ENCODE results near the gene COL10A1.

COL10A1 gene

GRCh38 chr6:116136373-116136772 is 10.4 kb upstream of the COL10A1 start:
- TF ChIP-seq CTCF (IDR thresholded peaks at IDR 0.05; ENCODE audit: insufficient read depth, low read length, missing control alignments): no peak
- ChIA-PET CTCF (interaction anchor here (3.9 kb wide), 1 partner anchor 23 kb away, joined by 17 read pairs; no protein-coding TSS in a partner anchor), POLR2A (no interaction called here)
- no peak overlapping the region for H3K4me3 ChIP-seq (ENCODE audit: low read depth, low read length)
- DNase-seq (ENCODE audit: low read depth, low spot score): no peak

GRCh38 chr6:116133453-116133852 is 7.5 kb upstream of the COL10A1 start:
- no peak for TF ChIP-seq CTCF (IDR thresholded peaks at IDR 0.05; ENCODE audit: insufficient read depth, low read length, missing control alignments)
- ChIA-PET POLR2A (no interaction called here), CTCF (no interaction called here)
- no peak for DNase-seq (ENCODE audit: low read depth, low spot score)
- no peak overlapping the region for H3K4me3 ChIP-seq (ENCODE audit: low read depth, low read length)

- no peak for TF ChIP-seq CTCF (IDR thresholded peaks at IDR 0.05; ENCODE audit: insufficient read depth, low read length, missing control alignments)
- ChIA-PET CTCF (interaction anchor here (11.6 kb wide), 1 partner anchor 14 kb away, joined by 108 read pairs; no protein-coding TSS in a partner anchor), POLR2A (no interaction called here)
- DNase-seq (ENCODE audit: low read depth, low spot score): no peak
- no peak overlapping the region for H3K4me3 ChIP-seq (ENCODE audit: low read depth, low read length)
Measured at GRCh38 chr6:116127771-116128493, 2.0 kb upstream of the COL10A1 start.

DNA sequence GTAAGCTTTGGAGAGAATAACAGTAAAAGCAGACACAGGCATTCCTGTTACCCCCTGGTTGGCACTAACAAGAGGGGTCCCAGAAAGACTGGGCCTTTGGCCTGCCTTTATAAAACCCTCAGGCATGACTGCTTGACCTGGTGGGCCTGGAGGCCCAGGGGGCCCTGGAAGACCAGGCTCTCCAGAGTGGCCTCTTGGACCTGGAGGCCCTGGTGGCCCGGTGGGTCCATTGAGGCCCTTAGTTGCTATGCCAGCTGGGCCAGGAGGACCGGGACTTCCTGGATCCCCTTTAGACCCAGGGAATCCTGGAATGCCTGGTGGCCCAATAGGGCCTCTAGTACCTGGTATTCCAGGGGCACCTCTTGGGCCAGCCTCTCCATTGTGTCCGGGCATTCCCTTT is 5.5 kb downstream of the COL10A1 start:
- ChIA-PET CTCF (interaction anchor here (1.4 to 11.6 kb wide), 4 partner anchors 7 to 20 kb away, joined by 3 to 108 read pairs (median 7); partner anchors contain the start of gene NT5DC1), POLR2A (no interaction called here)
- no peak for DNase-seq (ENCODE audit: low read depth, low spot score)
- no peak overlapping the region for H3K4me3 ChIP-seq (ENCODE audit: low read depth, low read length)
- TF ChIP-seq CTCF (IDR thresholded peaks at IDR 0.05; ENCODE audit: insufficient read depth, low read length, missing control alignments): no peak

DNA sequence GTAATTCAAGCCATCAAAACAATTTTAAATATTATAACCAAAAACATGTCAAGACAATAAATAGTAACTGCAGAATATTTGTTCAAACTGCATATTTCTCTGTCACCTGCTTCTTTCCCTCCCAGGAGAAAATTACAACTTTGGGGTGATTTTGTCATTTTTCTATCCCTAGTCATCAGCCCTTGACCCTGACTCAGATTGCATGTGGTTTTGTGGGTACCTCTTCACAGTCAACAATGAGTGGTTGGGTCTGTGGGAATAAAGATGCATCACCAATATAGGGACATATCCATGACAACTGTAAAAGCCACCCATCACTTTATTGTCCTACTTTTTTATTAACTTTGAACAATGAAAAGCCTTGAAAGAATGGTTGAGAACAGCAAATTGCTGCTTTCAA is 7.3 kb downstream of the COL10A1 start:
- H3K4me3 ChIP-seq (ENCODE audit: low read depth, low read length): no peak overlapping the region
- no peak for DNase-seq (ENCODE audit: low read depth, low spot score)
- POLR2A ChIA-PET: no interaction called here
- no peak for TF ChIP-seq CTCF (IDR thresholded peaks at IDR 0.05; ENCODE audit: insufficient read depth, low read length, missing control alignments)
- CTCF ChIA-PET: interaction anchor here (0.8 to 10.2 kb wide), 6 partner anchors 8 to 150 kb away, joined by 3 to 108 read pairs (median 6); partner anchors contain the start of genes COL10A1 and NT5DC1

- H3K4me3 ChIP-seq (ENCODE audit: low read depth, low read length): no peak overlapping the region
- TF ChIP-seq CTCF (IDR thresholded peaks at IDR 0.05; ENCODE audit: insufficient read depth, low read length, missing control alignments): no peak
- POLR2A ChIA-PET: no interaction called here
- CTCF ChIA-PET: interaction anchor here (0.8 to 10.2 kb wide), 10 partner anchors 9 to 529 kb away, joined by 3 to 108 read pairs (median 5); partner anchors contain the start of genes COL10A1 and NT5DC1
- DNase-seq (ENCODE audit: low read depth, low spot score): no peak
Measured at GRCh38 chr6:116115781-116116180, 10.2 kb downstream of the COL10A1 start.

Data from AG04449 (cell line).